ENCODE data around the gene TMEM150B.

- TF ChIP-seq, protein P1, sequence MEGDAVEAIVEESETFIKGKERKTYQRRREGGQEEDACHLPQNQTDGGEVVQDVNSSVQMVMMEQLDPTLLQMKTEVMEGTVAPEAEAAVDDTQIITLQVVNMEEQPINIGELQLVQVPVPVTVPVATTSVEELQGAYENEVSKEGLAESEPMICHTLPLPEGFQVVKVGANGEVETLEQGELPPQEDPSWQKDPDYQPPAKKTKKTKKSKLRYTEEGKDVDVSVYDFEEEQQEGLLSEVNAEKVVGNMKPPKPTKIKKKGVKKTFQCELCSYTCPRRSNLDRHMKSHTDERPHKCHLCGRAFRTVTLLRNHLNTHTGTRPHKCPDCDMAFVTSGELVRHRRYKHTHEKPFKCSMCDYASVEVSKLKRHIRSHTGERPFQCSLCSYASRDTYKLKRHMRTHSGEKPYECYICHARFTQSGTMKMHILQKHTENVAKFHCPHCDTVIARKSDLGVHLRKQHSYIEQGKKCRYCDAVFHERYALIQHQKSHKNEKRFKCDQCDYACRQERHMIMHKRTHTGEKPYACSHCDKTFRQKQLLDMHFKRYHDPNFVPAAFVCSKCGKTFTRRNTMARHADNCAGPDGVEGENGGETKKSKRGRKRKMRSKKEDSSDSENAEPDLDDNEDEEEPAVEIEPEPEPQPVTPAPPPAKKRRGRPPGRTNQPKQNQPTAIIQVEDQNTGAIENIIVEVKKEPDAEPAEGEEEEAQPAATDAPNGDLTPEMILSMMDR (IDR thresholded peaks at IDR 0.05 in 2 of 3, conservative IDR thresholded peaks at IDR 0.05 in 1 of 3; ENCODE audit: borderline replicate concordance in 1 of 3, insufficient read depth in 1 of 3, low read depth in 2 of 3, low read length in 2 of 3), result no peak
- TF ChIP-seq SIN3A (IDR thresholded peaks at IDR 0.05; ENCODE audit: low read depth) (no peak), EGR1 (IDR thresholded peaks at IDR 0.05; ENCODE audit: low read depth) (no peak), RAD21 (IDR thresholded peaks at IDR 0.05; ENCODE audit: low read depth) (no peak), ELF1 (IDR thresholded peaks at IDR 0.05; ENCODE audit: borderline replicate concordance, low read depth) (no peak), EZH2 (IDR thresholded peaks at IDR 0.05) (no peak), POLR2A (IDR thresholded peaks at IDR 0.05; ENCODE audit: borderline replicate concordance, extremely low read depth, insufficient read depth, insufficient read length) (no peak), POLR2AphosphoS5 (IDR thresholded peaks at IDR 0.05; ENCODE audit: low read depth, low read length) (no peak)
- TF ChIP-seq, protein P2, sequence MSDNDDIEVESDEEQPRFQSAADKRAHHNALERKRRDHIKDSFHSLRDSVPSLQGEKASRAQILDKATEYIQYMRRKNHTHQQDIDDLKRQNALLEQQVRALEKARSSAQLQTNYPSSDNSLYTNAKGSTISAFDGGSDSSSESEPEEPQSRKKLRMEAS (IDR thresholded peaks at IDR 0.05), result no peak
- TF ChIP-seq, protein P3, sequence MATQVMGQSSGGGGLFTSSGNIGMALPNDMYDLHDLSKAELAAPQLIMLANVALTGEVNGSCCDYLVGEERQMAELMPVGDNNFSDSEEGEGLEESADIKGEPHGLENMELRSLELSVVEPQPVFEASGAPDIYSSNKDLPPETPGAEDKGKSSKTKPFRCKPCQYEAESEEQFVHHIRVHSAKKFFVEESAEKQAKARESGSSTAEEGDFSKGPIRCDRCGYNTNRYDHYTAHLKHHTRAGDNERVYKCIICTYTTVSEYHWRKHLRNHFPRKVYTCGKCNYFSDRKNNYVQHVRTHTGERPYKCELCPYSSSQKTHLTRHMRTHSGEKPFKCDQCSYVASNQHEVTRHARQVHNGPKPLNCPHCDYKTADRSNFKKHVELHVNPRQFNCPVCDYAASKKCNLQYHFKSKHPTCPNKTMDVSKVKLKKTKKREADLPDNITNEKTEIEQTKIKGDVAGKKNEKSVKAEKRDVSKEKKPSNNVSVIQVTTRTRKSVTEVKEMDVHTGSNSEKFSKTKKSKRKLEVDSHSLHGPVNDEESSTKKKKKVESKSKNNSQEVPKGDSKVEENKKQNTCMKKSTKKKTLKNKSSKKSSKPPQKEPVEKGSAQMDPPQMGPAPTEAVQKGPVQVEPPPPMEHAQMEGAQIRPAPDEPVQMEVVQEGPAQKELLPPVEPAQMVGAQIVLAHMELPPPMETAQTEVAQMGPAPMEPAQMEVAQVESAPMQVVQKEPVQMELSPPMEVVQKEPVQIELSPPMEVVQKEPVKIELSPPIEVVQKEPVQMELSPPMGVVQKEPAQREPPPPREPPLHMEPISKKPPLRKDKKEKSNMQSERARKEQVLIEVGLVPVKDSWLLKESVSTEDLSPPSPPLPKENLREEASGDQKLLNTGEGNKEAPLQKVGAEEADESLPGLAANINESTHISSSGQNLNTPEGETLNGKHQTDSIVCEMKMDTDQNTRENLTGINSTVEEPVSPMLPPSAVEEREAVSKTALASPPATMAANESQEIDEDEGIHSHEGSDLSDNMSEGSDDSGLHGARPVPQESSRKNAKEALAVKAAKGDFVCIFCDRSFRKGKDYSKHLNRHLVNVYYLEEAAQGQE (IDR thresholded peaks at IDR 0.05; ENCODE audit: low read depth), result no peak
Measured at GRCh38 chr19:55362990-55363716, 38.0 kb upstream of the TMEM150B start, which contains the start of gene GARIN5B.

Measured in HCT116 (cell line).